Stimulated activated CD8-positive, alpha-beta memory T cell treated with anti-CD3 and anti-CD28 coated beads, Interleukin-12 subunit alpha, Interleukin-12 subunit beta, amount 100 ng/mL, for 24 hours (primary cell): ENCODE results near the gene RGS7.

Source experiments
- DNase-seq: peaks from one replicate; pipeline ENCODE4 v3.0.0-alpha.2; 2020; ENCODE audit errors: extremely low read depth

Gene RGS7

GRCh38 chr1:240831191-240831631 is 525.8 kb downstream of the RGS7 start:
- DNase-seq, result no peak

- no peak for DNase-seq
Measured at GRCh38 chr1:240829487-240829886, 527.5 kb downstream of the RGS7 start.

GRCh38 chr1:240827786-240828185 is 529.2 kb downstream of the RGS7 start:
- DNase-seq, result no peak

GRCh38 chr1:240824238-240824637 is 532.8 kb downstream of the RGS7 start:
- no peak for DNase-seq

DNA sequence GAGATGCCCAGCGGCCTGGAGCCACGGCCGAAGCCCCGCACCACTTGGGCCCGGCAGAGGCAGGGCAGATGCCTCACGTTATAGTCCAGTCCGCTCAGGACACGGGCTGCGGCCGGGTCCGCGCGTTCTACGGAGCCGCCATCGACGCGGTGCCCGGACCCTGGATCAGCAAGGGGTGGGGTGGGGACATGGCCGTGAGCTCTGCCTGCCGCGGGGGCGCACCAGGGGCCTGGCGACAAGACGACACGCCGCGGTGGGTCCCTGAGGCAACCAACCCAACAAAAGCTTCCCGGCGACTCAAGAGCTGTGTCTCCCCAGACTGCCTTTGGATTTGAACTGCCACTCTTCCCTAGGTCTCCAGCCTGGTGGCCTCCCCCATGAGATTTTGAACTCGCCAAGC is 533.6 kb downstream of the RGS7 start:
- no peak for DNase-seq

DNA sequence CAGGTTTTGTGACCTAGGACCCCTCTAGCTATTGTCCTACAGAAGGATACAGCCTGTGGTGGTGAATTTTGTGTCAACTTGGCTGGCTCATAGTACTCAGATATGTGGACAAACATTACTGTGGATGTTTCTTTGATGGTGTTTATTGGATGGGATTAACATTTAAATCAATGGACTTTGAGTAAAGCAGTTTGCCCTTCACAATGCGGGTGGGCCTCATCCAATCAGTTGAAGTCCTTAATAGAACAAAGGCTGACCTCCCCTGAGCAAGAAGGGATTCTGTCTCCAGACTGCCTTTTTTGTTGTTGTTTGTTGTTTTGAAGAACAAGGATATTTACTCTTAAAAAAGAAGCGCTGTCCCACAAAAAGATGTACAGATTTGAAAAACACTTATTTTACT is 535.1 kb downstream of the RGS7 start:
- no peak for DNase-seq

- no peak for DNase-seq
Measured at GRCh38 chr1:240820816-240821215, 536.2 kb downstream of the RGS7 start.

- no peak for DNase-seq
Measured at GRCh38 chr1:240816472-240816871, 540.5 kb downstream of the RGS7 start.

DNA sequence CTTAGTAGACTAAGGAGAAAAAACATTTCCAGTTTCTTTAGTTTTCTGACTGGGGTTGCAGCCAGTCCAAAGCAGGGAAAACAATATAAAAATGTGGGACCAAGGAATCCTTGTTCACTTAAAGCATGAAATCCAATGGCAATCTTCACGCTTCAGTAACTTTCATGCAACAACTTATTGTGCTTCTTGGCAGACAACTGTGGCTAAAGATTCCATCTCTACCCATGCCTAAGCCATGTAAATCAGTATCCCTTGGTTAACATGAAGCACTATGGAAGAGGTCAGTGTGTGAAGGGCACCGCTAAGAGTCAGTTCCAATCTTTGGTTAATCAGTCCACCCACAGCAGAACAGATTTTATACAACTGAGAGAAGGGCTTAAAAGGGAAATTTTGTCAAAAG is 543.3 kb downstream of the RGS7 start:
- no peak for DNase-seq

- DNase-seq, result no peak
Measured at GRCh38 chr1:240811256-240811655, 545.7 kb downstream of the RGS7 start.

GRCh38 chr1:240808381-240808780 is 548.6 kb downstream of the RGS7 start:
- DNase-seq, result no peak

GRCh38 chr1:240806200-240806745 is 550.7 kb downstream of the RGS7 start:
- no peak for DNase-seq

DNA sequence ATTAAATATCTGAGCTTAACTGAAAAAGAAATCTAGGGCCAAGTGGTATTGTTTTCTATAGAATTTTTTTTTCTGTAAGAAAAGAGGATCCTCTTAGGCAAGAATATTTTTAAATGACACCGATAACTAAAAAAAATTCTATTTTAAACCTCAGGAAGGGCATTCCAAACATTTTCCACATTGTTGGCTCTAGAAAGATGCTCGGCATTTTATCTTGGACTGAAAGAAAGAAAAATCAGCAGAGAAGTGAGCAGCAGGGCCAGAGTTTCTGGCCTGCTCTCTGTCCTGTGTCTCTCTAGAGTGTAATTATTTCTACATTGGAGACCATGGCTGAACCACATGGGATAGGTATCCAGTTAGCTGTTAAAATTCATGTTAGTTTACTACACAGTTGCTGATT is 552.5 kb downstream of the RGS7 start:
- no peak for DNase-seq

DNA sequence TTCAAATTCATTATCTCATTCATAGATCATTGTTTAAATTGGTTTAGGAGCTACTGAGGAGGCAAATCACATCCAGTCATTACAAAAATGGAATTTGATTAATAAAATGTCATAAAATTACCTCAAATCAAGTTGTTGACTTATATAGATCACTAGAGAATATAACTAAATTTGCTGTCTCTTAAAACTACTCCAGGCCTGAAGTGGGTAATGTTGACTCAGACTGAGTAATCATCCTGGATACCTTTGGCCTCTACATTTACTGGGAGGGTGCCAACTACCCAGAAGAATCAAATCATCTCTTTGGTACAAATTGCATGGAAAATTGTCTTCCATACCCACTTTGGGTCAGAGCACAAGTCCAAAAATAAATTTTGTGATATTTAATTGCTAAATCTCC is 553.9 kb downstream of the RGS7 start:
- DNase-seq, result no peak

DNA sequence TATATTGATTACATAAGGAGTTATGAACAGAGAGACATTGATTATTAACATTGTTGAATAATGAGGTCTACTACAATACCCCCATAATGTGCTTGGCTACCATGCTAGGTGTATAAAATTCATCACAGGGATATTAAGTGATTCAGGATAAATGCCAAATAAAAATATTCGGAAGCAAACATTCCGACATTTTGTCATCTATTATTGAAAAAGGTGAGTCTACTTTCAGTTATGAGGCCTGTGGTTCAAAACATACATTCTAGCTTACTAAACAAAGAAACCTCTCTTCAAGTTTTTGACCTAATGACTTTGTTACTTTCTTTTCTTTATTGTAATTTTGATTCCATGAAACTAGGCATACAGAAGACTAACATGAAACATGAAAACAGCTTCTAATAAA is 554.7 kb downstream of the RGS7 start:
- no peak for DNase-seq

DNA sequence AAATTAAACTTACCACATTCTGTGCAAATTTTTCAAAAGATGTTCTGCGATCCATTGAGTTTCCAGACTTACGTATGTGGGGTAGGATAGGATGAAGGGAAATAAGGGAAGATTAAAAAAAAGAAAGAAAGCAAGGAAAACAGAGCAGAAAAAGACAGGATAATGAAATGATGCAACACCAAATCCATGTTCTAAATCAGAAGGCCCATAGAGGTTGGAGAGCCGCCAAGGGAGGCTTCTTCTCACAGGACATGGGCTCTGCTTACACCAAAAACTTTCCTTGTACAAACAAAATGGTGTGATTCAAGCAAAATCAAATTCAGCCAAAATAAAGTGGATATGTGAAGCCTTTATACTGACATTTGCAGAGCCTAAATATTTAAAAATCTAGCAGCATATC is 555.6 kb downstream of the RGS7 start:
- no peak for DNase-seq

DNA sequence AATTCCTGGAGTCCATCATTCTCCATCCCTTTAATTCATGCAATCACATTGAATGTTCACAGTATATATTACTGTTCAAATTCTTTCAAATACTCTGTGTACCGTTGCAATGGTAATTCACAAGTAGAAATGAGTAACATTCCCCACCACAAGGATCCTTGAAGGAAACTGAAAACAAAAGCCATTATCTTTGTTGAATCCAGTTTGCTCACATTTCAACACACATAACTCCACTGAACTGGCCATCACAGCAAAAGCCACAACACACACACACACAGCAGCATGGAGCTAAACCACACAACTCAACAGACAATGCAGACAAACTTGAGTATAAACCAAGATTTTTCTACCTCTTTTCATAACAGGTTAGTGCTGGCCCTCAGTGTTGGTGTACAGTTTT is 556.7 kb downstream of the RGS7 start:
- no peak for DNase-seq

DNA sequence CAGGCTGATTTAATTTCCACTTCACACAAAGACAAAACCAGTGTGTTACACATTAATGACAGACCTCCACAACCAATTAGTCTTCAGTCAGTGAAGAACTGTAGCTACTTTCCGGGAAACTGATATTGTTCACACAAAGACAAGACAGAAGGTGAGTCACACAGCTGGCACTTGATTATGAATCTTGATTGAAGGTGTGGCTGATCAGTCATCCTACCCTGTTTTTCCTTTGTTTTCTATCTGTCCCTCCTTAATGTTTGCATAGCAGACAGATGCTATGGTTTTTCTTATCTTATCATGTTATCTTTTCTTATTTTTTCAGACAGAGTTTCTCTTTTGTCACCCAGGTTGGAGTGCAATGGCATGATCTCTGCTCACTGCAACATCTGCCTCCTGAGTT is 560.0 kb downstream of the RGS7 start:
- no peak for DNase-seq

- DNase-seq, result no peak
Measured at GRCh38 chr1:240794046-240794843, 562.8 kb downstream of the RGS7 start.

DNA sequence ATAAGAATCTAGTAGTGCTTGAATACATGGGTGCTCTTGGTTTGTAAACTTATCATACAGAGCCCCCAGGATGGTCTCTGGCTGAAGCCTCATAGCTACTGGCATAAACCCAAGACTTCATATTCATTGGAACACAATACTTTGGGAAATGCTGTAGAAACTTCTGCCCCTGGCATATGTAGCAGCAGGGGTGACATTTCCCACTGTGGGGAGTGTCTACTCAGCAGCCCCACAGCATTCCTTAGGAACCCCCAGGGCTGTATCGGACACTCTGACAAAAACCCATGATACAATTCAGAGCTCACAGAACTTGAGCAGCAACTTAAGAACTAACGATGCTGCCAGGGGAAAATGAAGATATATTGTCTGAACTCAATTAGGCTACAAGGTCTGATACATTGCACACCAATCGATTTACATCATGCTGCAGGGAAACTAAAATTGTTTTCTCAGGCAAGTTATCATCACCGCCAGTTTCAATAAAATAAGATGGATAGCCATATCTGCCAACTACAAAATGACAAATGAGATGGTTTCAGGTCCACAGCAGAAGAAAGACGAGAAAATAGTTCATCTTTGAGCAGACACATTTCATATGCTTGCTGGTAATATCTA is 564.0 kb downstream of the RGS7 start:
- no peak for DNase-seq

GRCh38 chr1:240790856-240791255 is 566.1 kb downstream of the RGS7 start:
- no peak for DNase-seq

GRCh38 chr1:240786880-240787279 is 570.1 kb downstream of the RGS7 start:
- no peak for DNase-seq

GRCh38 chr1:240784776-240785175 is 572.2 kb downstream of the RGS7 start:
- DNase-seq, result no peak
